GM19395 (cell line): ENCODE measurements around the gene PLXNA2.

Experiments used
- ATAC-seq: cut with Tn5 transposase; IDR thresholded peaks from one replicate; pipeline ENCODE4 v1.9.1; 2021; ENCODE audit warnings: mild to moderate bottlenecking, moderate library complexity; ENCODE audit not compliant: unreplicated experiment

Gene PLXNA2

GRCh38 chr1:208207388-208208131 lies 36.6 kb downstream of the PLXNA2 start:
- no peak for ATAC-seq

- ATAC-seq = no peak
These were observed 38.0 kb downstream of the PLXNA2 start for GRCh38 chr1:208206092-208206698.

- ATAC-seq = no peak
These were observed 38.8 kb downstream of the PLXNA2 start for GRCh38 chr1:208205216-208206013.

- no peak for ATAC-seq
These were observed 39.4 kb downstream of the PLXNA2 start for GRCh38 chr1:208204779-208205178.

- ATAC-seq = no peak
These were observed 40.2 kb downstream of the PLXNA2 start for GRCh38 chr1:208203848-208204609.

- ATAC-seq = no peak
These were observed 40.9 kb downstream of the PLXNA2 start for GRCh38 chr1:208203127-208203847.

GRCh38 chr1:208202333-208202995 lies 41.7 kb downstream of the PLXNA2 start:
- no peak for ATAC-seq

- no peak for ATAC-seq
These were observed 43.0 kb downstream of the PLXNA2 start for GRCh38 chr1:208201229-208201628.

GRCh38 chr1:208200116-208200515 lies 44.1 kb downstream of the PLXNA2 start:
- no peak for ATAC-seq

- no peak for ATAC-seq
These were observed 45.9 kb downstream of the PLXNA2 start for GRCh38 chr1:208198236-208198635.

- no peak for ATAC-seq
These were observed 49.2 kb downstream of the PLXNA2 start for GRCh38 chr1:208194944-208195343.

GRCh38 chr1:208192995-208193394 lies 51.2 kb downstream of the PLXNA2 start:
- no peak for ATAC-seq

- ATAC-seq = no peak
These were observed 53.4 kb downstream of the PLXNA2 start for GRCh38 chr1:208190784-208191183.

GRCh38 chr1:208189716-208190115 lies 54.5 kb downstream of the PLXNA2 start:
- ATAC-seq = no peak

- peak; percentile 53 for ATAC-seq
These were observed 55.0 kb downstream of the PLXNA2 start for GRCh38 chr1:208189183-208189582.

GRCh38 chr1:208188607-208189006 lies 55.6 kb downstream of the PLXNA2 start:
- no peak for ATAC-seq

GRCh38 chr1:208187499-208188041 lies 56.6 kb downstream of the PLXNA2 start:
- ATAC-seq = peak; percentile 75

- ATAC-seq = no peak
These were observed 58.4 kb downstream of the PLXNA2 start for GRCh38 chr1:208185801-208186231.

GRCh38 chr1:208184966-208185654 lies 59.1 kb downstream of the PLXNA2 start:
- no peak for ATAC-seq
